ENCODE data around the gene UXS1.

DNA sequence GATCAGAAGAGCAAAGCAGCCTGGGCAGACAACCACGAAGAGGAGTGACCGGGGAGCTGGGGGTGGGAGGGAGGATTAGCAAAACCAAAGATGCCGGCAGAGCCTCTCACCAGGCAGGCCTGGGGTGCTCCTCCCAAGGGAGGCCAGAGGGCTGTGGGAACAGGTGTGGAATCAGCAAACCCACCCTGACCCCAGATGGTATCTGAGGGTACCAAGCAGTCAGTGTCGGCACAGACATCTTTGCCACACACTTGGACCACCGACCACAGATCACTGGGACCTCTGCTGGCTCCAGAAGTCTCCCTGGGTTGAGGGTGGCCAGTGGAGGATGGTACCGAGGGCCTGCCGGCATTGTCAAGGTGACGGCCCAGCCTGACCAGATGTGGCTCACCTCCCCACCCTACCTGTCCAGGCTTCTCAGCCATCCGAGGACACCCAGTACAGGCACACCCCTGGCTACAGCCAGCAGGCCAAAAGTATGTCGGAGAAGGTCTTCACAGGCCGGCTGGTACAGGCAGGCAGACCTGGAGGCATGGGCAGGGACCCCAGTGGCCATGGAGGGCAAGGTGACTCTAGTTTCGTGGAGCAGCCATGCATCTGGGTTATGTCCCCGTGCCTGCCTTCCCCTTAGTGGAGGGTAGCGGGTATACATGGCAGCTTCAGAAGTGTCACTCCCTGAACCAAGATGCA, 82.1 kb downstream of the UXS1 start:
- TF ChIP-seq, protein P1, sequence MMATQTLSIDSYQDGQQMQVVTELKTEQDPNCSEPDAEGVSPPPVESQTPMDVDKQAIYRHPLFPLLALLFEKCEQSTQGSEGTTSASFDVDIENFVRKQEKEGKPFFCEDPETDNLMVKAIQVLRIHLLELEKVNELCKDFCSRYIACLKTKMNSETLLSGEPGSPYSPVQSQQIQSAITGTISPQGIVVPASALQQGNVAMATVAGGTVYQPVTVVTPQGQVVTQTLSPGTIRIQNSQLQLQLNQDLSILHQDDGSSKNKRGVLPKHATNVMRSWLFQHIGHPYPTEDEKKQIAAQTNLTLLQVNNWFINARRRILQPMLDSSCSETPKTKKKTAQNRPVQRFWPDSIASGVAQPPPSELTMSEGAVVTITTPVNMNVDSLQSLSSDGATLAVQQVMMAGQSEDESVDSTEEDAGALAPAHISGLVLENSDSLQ (IDR thresholded peaks at IDR 0.05), result no peak
- TF ChIP-seq TARDBP (IDR thresholded peaks at IDR 0.05), result no peak
- no peak for TF ChIP-seq LEF1 (IDR thresholded peaks at IDR 0.05; ENCODE audit: borderline replicate concordance)
- TF ChIP-seq FOXK2 (IDR thresholded peaks at IDR 0.05), result no peak
- no peak for TF ChIP-seq ELF4 (IDR thresholded peaks at IDR 0.05)
- no peak for TF ChIP-seq FOXM1 (IDR thresholded peaks at IDR 0.05; ENCODE audit: borderline replicate concordance)
- no peak for TF ChIP-seq SUZ12 (IDR thresholded peaks at IDR 0.05)
- TF ChIP-seq ARNT (IDR thresholded peaks at IDR 0.05), result no peak
- TF ChIP-seq CTBP1 (IDR thresholded peaks at IDR 0.05; ENCODE audit: borderline replicate concordance), result no peak
- no peak for TF ChIP-seq L3MBTL2 (conservative IDR thresholded peaks at IDR 0.05)
- TF ChIP-seq NFRKB (IDR thresholded peaks at IDR 0.05), result no peak
- no peak for TF ChIP-seq HDGF (IDR thresholded peaks at IDR 0.05; ENCODE audit: borderline replicate concordance)
- TF ChIP-seq ZNF384 (IDR thresholded peaks at IDR 0.05), result no peak
- TF ChIP-seq SP1 (IDR thresholded peaks at IDR 0.05), result no peak

All from HEK293T (cell line).